Stimulated activated naive CD4-positive, alpha-beta T cell (primary cell): ENCODE results near the gene KCNJ12.
"Not testable (repeated sequence)": the region's sequence is repeated elsewhere in the genome, so short reads cannot be mapped to it uniquely, and the experiment has no call there.

Experiments
- DNase-seq, 6 experiments: peaks; one replicate each; lab custom pipeline; 2025; lab: John Stamatoyannopoulos, UW

Gene KCNJ12

GRCh38 chr17:21387616-21388015, 11.5 kb downstream of the KCNJ12 start:
- DNase-seq, result no peak

- DNase-seq, result no peak
These were observed 11.9 kb downstream of the KCNJ12 start for GRCh38 chr17:21388066-21388465.

- DNase-seq, result no peak
These were observed 12.8 kb downstream of the KCNJ12 start for GRCh38 chr17:21388944-21389343.

GRCh38 chr17:21389394-21389793, 13.2 kb downstream of the KCNJ12 start:
- no peak for DNase-seq

GRCh38 chr17:21390294-21390693, 14.1 kb downstream of the KCNJ12 start:
- no peak for DNase-seq

GRCh38 chr17:21392266-21392665, 16.1 kb downstream of the KCNJ12 start:
- no peak for DNase-seq

GRCh38 chr17:21394265-21394664, 18.1 kb downstream of the KCNJ12 start:
- DNase-seq, result no peak

GRCh38 chr17:21395764-21396163, 19.6 kb downstream of the KCNJ12 start:
- no peak for DNase-seq

GRCh38 chr17:21396237-21396636, 20.1 kb downstream of the KCNJ12 start:
- no peak for DNase-seq

GRCh38 chr17:21397341-21398190, 21.4 kb downstream of the KCNJ12 start:
- DNase-seq, result no peak

GRCh38 chr17:21399474-21400186, 23.5 kb downstream of the KCNJ12 start:
- no peak for DNase-seq

- DNase-seq, result not testable (repeated sequence)
These were observed 24.0 kb downstream of the KCNJ12 start for GRCh38 chr17:21400187-21400569.

GRCh38 chr17:21400816-21401593, 24.8 kb downstream of the KCNJ12 start:
- DNase-seq, result no peak

GRCh38 chr17:21402166-21402571, 26.0 kb downstream of the KCNJ12 start:
- DNase-seq, result not testable (repeated sequence)

- not testable (repeated sequence) for DNase-seq
These were observed 26.8 kb downstream of the KCNJ12 start for GRCh38 chr17:21402926-21403325.

GRCh38 chr17:21404106-21404505, 27.9 kb downstream of the KCNJ12 start:
- not testable (repeated sequence) for DNase-seq

GRCh38 chr17:21404539-21404938, 28.4 kb downstream of the KCNJ12 start:
- not testable (repeated sequence) for DNase-seq

GRCh38 chr17:21404956-21405731, 29.0 kb downstream of the KCNJ12 start:
- DNase-seq, result not testable (repeated sequence)

GRCh38 chr17:21405904-21406400, 29.8 kb downstream of the KCNJ12 start:
- not testable (repeated sequence) for DNase-seq

GRCh38 chr17:21406616-21407404, 30.7 kb downstream of the KCNJ12 start:
- DNase-seq, result not testable (repeated sequence)

- not testable (repeated sequence) for DNase-seq
These were observed 31.6 kb downstream of the KCNJ12 start for GRCh38 chr17:21407752-21408151.
